HG02884 (cell line): ENCODE results near the gene EFNA1.
"Not testable (repeated sequence)": the region's sequence is repeated elsewhere in the genome, so short reads cannot be mapped to it uniquely, and the experiment has no call there.

Source experiments
- ATAC-seq: cut with Tn5 transposase; IDR thresholded peaks from one replicate; pipeline ENCODE4 v1.9.1; 2021; ENCODE audit warnings: mild to moderate bottlenecking, moderate library complexity; ENCODE audit not compliant: unreplicated experiment

The EFNA1 gene

DNA sequence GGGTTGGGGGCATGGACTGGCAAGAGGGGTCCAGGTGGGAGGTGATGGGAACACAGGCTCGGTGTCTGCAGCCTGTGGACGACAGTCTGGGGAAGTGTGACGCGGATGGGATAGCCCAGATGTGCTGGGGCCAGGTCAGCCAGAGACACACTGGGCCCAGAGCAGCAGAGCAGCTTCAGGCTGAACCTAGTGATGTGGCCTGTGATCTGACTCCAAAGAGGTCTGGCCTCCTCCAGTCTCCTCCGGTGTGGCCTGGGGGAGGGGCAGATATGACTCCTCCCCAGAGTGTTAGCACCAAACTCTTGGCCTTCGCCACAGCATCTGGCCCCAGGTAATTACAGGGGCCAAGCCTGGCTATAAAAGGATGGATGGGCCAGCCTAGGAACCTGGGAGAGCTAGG is 35.5 kb upstream of the EFNA1 start:
- ATAC-seq, result no peak

DNA sequence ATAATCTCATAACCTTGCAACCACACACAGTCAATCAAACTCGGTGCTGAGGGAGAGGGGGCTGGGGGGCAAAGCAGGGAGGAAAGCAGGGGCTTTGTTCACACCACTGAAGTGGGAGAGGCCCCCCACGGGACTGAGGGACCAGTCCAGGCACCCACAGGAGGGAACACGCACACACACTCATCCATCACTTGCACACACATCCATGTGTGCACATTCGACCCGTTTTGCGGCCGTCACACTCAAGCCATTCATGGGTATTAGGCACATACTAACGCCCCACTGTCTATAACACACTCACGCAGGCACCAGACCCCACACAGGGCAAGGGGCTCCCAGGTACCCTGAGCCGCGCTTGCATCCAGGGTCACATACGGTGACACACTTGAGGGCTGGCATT is 35.0 kb upstream of the EFNA1 start:
- no peak for ATAC-seq

DNA sequence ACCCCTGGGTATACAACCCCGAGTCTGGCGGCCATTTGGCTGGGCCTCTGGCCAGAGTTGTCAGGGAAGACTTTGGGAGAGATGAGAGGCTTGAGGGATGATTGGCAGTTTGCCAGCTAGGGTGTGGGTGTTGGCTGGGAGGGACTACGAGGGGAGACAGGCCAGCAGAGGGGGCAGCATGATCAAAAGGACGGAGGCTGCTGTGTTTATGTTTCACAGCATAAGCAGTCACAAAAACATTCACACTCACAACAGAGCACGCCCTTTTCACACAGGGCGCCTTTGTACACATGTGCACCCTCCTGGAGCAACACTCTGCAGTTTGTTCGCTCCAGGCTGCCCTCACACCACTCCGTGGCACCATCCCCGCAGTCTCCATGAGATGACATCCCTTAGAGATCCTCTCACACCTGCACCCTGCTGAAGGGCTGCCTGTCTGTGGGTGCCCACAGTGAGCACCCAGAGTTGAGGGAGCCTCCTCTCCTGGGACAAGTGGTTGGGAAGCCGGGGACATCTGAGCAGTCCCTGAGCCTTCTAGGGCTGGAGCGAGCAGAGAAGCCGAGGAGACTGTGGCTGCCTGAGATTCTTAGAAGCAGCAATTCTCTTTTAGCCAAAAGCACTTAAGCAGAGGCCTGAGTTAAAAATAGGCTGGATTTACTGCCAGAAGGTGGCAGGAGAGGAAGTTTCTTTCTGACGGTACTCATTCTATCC is 33.6 kb upstream of the EFNA1 start:
- ATAC-seq, result no peak

DNA sequence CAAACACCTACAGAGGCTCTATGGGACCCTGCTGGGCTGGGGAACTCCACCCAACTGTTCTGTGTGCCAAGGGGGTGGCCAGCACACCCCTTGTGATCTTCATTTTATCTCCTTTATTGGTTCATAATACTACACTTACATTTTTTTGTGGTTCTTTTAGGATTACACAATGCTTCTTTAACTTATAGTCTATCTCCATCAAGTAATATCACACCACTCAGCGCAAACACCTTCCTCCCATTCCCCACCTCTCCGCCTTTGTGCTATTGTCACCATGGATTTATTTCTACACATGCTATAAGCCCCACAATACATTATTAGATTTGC is 33.1 kb upstream of the EFNA1 start:
- ATAC-seq, result no peak

DNA sequence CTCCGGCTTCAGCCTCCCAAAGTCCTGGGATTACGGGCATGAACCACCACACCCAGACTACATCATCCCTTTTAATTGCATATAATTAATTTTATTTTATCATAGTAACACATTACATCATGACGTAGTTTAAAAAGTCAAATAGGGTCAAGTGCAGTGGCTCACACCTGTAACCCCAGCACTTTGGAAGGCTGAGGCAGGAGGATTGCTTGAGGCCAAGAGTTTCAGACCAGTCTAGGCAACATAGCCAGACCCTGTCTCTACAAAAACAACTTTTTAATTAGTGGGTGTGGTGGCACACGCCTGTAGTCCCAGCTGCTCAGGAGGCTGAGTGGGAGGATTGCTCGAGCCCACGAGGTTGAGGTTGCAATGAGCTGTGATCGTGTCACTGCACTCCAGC is 28.3 kb upstream of the EFNA1 start:
- no peak for ATAC-seq

DNA sequence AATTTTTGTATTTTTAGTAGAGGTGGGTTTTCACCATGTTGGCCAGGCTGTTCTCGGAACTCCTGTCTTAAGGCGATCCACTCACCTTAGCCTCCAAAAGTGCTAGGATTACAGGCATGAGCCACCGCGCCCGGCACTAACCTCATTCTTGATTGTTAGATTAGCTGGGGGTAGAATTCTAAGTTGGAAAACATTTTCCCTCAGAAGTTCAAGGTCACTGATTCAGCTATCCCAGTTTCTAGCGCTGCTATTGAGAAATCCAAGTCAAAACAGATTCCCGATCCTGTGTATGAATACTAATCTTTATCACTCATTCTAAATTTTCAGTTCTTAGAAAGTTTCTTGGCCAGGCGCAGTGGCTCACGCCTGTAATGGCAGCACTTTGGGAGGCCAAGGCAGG is 24.4 kb upstream of the EFNA1 start:
- no peak for ATAC-seq

DNA sequence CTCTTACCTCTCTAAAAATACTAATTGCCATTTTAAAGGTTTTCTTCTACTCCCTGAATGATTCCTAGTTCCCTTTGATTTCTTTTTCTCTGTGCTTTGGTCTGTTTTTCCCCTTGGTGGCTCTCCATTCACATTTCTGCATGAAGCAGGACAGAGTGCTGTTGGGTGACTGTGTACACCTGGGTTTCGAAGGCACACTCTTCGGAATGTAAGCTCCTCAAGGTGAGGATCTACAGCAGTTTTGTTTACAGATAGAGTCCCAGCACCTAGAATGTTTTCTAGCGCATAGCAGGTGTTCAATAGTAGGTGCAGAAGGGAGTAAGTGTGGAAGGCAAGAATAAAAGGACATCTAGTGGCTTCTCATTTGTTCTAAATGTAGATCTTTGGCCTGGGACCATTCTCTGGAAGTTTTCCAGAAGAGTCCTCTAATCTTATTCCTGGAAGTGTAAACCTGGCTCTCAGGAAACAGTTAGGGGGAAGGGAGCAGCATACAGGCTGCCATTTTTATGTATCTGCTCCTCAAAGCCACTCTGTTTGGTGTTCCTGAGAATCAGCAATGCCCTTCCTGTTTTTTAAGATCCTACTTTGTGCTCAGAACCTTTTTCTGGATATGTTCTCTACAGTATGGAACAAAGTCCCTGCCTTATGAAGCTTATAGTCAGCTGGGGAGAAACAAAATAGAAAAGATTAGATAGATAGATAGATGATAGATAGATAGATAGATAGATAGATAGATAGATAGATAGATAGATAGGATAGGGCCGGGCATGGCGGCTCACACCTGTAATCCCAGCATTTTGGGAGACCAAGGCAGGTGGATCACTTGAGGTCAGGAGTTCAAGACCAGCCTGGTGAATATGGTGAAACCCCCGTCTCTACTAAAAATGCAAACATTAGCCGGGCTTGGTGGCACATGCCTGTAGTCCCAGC is 22.8 kb upstream of the EFNA1 start:
- no peak for ATAC-seq

DNA sequence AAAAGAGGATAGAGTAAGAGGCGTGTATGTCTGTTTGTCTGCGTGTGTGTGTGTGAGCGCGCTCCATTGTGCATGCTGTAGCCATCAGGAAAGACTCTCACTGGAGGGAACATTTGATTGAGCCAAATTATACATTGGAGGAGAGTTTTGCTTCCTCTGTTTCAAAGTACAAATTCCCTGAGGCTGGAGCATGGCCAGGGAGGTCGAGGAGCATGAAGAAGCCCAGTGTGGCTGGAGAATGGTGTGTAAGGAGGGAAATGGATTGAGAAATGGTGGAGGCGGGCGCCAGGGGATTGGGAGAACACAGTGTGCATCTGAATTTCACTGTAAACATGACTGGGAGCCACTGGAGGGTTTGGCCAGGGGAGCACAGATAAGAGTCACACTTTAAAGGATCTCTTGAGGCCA is 22.1 kb upstream of the EFNA1 start:
- ATAC-seq, result no peak

DNA sequence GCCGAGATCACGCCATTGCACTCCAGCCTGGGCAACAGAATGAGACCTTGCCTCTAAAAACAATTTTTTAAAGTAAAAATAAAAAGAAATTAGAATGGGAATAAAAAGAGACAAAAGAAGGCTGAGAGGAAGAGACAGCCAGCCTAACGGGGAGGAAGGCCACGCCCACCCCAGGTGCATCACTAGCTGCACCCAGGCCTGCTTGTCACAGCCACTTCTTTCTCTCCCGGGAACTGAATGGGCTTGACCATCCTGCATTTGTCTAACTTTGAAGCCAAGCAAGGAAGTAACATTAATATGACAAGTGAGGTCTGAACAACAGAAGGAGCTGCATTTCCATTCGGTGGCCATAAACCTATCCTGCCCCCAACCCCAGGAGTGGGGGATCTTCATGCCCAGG is 20.8 kb upstream of the EFNA1 start:
- ATAC-seq, result no peak

DNA sequence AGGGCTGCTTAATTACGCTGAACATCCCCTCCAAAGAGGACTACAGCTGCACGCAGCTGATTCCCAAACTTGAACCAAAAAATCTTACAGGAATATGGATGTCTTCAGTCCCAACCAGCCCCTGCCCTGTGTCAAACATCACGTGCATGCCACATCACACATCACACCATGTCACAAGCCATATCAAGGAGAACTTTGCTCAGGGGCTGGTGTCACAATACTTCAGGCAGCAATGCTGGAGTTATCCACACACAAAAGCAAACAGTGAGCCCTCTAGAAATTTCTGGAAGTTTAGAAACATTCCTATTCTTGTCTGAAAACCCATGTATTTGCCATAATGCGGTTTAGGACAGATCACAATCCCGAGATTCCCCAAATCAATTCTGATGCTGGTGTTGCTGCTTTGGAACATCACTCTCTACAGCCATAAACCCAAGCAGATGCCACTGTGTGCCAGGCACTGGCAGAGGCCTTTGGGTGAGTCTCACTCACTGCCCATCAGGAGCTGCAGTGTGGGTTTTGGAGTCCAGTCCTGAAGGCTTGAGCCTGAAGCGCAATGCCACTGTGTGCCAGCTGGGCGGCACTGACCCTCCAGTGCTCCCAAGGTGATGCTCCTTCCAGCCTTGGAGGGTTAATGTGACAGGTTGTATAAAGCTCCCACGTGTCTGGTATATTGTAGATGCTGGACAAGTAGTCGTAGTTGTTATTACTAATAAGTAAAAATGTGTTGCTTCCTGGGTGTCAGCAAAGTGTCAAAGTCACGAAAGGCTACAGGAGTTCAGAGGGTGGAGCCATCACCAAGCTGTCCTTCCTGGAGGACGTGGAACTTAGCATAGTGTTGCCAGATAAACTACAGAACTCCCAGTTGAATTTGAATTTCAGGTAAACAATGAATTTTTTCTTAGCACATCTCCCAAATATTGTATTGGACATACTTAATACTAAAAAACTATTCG is 20.1 kb upstream of the EFNA1 start:
- no peak for ATAC-seq

DNA sequence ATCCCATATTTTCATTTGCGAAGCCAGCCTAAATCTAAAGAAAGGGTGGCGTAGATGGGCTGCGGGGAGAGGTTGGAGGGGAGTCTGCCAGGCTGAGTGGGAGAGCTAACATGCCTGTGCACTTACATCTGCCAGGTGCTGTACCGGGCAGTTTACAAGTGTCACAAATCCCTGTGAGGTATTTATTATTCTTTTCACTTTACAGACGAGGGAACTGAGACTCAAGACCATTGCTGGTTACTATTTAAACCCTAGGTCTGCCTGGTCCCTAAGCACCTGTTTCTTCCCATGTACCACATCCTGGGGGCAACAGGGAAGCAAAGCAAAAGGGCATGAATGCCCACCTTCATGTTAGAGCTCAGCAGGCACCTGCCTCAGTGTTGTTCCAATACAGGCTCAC is 19.4 kb upstream of the EFNA1 start:
- no peak for ATAC-seq

DNA sequence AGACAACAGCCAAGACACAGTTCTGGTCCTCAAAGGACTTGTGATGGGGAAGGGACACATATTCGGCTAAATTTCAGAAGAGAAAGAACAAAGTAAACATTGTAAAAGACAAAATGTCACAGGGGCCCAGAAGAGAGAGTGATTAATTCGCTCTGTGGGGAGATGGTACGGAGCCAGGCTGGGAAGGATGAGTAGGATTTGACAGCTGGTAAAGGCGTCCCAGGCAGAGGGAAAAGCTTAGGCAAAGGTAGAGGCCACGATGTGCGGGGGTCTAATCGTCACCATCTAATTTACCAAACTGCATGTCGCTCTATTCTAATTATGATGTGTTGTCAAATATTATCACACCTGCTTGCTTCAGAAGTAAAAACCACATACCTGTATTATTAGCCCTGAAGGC is 17.3 kb upstream of the EFNA1 start:
- no peak for ATAC-seq

DNA sequence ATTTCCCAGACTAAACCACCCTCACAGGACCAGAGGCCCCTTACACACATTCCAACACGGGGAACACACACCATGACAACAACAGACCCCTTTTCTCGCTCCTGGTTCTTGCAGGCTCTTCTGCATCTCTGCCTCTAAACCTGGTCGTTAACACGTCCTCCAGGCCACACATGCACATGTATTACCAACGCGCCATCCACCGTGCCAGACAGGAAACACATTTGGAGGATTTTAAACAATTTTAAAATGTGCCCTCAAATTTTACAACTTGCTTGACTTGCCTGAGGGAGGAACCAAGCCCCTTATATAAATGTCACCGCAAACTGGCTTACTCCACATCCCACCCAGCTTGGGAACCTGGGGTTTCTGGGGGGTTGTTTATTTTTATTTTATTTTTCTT is 16.9 kb upstream of the EFNA1 start:
- no peak for ATAC-seq

DNA sequence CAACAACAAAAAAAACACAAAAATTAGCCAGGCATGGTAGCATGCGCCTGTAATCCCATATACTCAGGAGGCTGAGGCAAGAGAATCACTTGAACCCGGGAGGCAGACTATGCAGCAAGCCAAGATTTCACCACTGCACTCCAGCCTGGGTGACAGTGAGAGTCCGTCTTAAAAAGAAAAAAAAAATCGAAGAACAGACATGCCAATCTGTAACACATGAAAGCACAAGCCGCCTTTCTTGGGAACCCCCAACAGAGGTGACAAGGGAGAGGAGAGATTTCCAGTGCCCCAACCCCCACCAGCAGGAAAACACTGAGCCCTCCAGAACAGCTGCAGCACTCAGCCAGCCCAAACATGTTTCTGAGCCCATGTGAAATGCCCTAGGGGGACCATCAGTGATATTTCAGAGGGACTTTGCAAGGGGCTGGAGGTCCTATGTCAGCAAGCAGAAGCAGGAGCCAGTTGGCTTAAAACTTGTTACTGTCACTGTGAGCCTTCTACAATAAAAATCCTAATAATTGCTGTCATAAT is 14.2 kb upstream of the EFNA1 start:
- no peak for ATAC-seq

DNA sequence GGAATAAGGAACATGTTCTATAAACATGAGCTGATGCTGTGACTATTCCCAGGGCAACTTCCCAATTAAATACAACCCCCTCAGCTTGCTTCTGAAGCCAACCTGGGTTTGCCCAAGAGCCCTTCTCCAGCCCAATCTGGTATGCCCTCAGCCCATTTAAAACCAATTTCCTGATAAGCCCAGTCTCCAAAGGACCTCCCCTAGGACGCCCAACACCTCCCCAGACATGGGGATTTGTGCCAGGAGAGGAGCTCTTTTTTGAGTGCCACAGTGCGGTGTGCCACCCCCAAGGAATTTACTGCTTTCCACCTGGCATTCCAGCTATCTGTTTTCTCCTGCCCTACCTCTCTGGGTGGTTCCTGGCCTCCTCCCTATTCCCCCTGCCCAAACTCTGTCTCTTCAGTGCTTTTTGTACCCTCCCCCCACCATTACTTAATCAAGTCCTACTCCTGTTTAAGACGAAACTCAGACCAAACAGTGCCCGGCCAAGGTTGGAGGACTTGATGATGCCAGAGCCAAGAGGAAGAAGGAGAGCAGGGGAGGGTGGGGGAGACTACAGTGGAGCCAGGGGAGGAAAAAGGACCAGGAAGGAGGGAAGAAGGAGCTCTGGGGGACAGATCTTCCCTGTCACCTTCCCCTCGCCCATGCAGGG is 11.4 kb upstream of the EFNA1 start:
- ATAC-seq, result no peak

DNA sequence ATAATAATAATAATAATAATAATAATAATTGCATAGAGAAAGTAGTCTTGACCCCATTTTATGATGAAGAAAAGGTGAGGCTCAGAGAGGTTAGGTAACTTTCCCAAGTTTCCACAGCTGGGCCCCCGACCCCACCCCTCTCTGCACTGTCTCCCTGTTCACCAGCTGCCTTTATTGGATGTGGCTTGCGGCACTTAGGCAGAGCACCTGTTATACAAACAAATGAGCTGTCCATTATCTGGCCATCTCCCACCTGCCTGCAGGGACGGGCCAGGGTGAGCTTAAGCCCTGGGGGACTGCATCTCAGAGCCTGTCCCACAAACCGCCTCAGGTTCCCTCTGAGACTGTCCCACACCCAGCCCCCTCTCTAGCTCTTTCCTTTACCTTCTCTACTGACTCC is 10.1 kb upstream of the EFNA1 start:
- ATAC-seq, result no peak

DNA sequence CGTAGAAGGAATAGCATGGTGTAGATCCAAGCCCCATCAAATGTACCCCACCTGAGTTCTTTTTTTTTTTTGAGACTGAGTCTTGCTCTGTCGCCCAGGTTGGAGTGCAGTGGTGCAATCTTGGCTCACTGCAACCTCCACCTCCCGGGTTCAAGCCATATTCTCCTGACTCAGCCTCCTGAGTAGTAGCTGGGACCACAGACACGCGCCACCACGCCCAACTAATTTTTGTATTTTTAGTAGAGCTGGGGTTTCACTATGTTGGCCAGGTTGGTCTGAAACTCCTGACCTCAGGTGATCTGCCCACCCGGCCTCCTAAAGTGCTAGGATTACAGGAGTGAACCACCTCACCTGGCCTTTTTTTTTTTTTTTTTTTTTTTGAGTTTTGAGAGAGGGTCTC is 9.6 kb upstream of the EFNA1 start:
- ATAC-seq, result not testable (repeated sequence)

DNA sequence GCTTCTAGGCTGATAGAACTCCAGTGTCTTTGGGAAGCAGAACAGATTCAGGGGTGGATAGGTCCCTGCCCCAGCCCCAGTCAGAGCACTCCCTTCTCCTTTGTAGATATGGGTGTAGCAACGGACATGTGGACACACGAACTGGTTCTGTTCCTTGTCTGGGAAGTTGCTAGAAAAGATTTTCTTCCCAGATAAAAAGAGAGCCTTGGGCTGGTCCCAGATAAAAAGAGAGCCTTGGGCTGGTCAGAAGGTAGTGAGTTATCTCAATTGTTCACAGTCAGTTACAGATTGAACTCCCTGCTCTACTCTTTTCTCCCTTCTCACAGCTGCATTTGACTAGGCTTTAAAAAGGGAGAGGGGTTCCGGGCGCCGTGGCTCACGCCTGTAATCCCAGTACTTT is 7.4 kb upstream of the EFNA1 start:
- no peak for ATAC-seq

DNA sequence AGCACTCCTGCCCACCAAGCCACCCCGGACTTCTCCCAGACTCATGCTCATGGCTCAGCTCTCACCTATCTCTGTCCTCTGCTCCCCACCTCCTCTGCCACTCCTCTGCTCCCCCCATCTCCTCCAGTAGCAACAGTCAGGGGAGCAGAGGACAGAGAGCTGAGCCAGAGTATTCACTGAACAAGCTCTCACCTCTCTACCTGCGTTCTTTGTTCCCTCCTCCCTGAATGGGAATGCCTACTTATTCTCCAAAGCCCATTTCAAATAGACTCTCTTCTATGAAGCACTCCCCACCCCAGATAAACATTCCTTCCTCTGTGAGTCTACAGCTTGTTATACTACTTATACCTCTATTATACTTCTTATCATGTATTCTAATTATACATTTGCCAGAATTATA is 6.4 kb upstream of the EFNA1 start:
- ATAC-seq, result no peak

DNA sequence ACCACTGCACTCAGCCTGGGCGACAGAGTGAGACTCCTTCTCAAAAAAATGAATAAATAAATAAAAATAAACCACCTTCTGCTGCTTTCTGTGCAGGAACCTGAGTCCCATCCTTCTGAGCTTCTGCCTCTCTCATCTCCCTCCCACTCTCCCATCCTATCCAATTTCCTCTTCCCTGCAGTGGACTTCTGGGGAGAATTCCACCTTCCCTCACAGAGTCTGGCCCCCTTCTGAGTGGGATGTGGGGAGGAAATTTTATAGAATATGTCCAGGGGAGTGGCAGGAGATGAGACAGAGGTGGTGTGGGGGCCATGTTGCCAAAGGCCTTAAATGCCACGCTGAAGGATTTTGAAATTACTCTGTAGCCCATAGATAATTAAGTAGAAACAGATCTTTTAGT is 5.4 kb upstream of the EFNA1 start:
- no peak for ATAC-seq

DNA sequence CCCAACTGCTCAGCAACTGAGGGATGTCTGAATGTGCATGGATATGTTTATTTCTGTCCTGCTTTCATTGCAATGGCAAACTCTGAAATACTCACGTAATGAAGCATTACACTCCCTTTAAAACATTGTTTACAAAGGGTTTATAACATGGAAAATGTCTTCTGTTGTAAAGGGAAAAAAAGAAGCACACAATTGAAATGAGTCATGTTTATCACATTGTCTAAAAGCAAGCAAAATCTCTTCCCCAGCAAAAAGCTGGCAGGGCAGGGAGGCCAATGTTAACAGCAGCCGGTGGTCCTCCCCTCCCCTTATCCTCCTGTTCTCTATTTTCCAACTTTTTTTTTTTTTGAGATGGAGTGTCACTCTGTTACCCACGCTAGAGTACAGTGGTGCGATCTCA is 3.9 kb upstream of the EFNA1 start:
- ATAC-seq, result no peak
